22Rv1 (cell line): ENCODE data around the gene KRTAP19-2.

Experiments
- ZFX ChIP-seq: fragments of 450-650 bp; IDR thresholded peaks from 2 replicates; pipeline ENCODE4 v1.6.1; 2017; ENCODE audit warnings: antibody characterized with exemption, borderline replicate concordance
- TF ChIP-seq, protein P1 (sequence below): fragments of 450-650 bp; IDR thresholded peaks from 2 replicates; pipeline ENCODE4 v1.5.1; 2017; ENCODE audit warnings: mild to moderate bottlenecking

DNA sequence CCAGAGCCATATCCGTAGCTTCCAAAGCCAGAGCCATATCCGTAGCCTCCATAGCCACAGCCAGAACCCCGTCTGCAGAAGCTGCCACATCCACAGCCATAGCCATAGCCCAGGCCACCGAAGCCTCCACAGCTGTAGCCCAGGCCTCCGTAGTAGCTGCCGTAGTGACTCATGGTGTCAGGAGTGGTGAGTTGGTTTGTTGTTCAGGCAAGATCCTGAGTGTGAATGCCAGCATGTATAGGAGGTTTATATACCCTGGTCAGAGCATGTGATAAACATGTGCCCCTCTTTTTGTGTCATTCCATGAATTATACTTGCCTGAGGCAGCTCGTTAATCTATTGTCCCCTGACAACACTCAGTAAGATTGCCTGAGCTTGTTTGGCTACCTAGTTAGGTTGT lies 7.1 kb downstream of the KRTAP19-2 start, which contains the start of gene KRTAP19-1:
- TF ChIP-seq, protein P1, sequence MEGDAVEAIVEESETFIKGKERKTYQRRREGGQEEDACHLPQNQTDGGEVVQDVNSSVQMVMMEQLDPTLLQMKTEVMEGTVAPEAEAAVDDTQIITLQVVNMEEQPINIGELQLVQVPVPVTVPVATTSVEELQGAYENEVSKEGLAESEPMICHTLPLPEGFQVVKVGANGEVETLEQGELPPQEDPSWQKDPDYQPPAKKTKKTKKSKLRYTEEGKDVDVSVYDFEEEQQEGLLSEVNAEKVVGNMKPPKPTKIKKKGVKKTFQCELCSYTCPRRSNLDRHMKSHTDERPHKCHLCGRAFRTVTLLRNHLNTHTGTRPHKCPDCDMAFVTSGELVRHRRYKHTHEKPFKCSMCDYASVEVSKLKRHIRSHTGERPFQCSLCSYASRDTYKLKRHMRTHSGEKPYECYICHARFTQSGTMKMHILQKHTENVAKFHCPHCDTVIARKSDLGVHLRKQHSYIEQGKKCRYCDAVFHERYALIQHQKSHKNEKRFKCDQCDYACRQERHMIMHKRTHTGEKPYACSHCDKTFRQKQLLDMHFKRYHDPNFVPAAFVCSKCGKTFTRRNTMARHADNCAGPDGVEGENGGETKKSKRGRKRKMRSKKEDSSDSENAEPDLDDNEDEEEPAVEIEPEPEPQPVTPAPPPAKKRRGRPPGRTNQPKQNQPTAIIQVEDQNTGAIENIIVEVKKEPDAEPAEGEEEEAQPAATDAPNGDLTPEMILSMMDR = no peak
- no peak for TF ChIP-seq ZFX
